GM04504 (cell line): ENCODE data around the gene CNTNAP2.
A peak's percentile ranks its signal among the peaks of the same experiment; 100 is the strongest.

Source experiments
- DNase-seq: peaks from one replicate; pipeline ENCODE4 v3.0.0-alpha.2; 2012; ENCODE audit warnings: low read depth

CNTNAP2 gene

DNA sequence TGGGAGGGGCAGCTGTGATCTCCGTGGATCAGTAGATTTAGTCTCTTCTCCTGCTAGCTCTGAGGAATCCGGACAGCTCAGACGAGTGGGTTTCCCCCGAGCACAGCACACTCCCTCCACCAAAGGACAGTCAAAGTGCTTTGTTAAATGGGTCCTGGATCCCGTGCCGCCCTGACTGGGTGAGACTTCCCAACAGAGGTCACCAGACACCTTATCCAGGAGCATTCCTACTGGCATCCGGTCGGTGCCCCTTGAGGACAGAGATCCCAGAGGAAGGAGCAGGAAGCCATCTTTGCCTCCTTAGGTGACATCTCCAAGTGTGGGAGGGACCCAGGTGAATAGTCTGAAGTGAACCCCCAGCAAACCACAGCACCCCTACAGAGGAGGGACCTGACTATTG is 1148.9 kb downstream of the CNTNAP2 start:
- DNase-seq = no peak

DNA sequence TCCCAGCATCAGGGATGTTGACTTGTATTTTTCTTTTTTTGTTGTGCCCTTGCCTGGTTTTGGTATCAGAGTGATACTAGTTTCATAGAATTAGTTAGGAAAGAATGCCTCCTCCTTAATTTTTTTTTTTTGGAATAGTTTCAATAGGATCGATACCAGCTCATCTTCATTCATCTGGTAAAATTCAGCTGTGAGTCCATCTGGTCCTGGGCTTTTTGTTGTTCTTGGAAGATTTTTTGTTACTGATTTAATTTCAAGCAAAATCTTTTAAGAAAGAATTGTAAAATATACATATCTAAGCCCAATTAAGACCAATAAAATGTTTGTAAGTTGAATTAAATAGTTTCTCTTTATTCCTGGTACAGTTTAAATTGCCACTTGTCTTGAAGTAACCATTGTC is 1159.5 kb downstream of the CNTNAP2 start:
- no peak for DNase-seq

DNA sequence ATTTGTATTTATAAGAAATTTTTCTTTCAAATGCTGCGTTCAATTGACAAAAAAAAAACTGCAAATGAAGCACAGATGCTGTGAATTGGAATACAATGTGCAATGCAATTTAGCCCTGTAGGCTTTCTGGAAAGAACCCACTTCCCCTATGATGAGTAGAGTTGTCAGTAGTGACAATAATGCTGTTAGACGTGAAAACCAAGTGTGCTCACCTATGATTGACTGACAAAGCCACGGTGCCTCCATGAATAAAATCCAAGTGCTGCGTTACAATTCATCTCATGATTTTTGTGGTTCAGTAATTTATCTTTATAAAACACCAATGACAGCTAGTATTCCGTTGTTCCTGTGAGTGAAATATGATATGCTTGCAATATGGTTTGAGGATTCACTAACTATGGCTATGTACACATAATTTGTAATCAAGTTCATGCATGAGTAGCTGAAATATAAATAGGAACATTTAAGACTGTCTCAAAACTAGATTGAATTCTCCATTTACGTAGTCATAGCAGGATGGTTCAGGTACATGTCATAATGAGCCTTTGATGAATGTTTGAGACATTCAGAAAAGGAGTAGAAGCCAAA is 1160.3 kb downstream of the CNTNAP2 start:
- DNase-seq = no peak

DNA sequence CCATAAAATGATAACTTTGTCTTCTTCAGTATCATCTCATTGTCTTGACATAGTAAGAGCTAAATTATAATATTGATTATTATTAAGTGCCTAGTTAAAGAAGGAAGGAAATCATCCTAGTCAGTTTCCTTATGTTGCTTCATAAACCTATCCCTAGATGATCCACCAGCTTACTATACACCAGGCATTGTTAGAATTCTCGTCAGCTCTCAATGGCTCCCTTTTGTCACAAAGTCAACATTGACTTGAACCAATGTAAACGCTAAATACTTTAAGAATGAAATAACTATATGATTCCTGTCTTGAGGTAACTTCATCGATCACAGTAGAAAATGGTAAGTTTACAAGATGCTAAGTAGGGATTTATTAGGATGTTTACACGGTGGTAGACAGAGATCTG is 1162.9 kb downstream of the CNTNAP2 start:
- no peak for DNase-seq

DNA sequence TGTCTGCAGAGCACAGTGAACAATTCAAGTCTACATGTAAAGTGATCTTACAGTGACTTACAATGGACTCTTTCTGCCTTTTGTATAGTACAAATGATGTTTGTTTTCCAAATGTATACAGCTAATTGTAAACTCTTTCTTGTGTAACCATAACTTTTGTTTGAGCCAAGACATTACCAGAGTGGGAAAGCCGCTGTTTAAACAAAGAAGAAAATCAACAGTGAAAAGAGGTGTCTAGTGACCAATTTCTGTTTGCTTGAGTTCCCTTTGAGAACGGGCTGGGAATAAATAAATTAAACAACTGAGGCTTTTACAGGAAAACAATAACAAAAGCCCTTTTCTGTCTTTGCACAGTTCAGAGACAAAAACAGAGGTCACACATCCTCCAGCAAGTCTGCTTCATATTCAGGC is 1163.4 kb downstream of the CNTNAP2 start:
- DNase-seq = no peak

GRCh38 chr7:147282204-147282603 is 1165.6 kb downstream of the CNTNAP2 start:
- no peak for DNase-seq

GRCh38 chr7:147296201-147296600 is 1179.6 kb downstream of the CNTNAP2 start:
- no peak for DNase-seq

- DNase-seq = no peak
These were observed 1180.4 kb downstream of the CNTNAP2 start for GRCh38 chr7:147296986-147297385.

GRCh38 chr7:147298611-147299043 is 1182.0 kb downstream of the CNTNAP2 start:
- no peak for DNase-seq

DNA sequence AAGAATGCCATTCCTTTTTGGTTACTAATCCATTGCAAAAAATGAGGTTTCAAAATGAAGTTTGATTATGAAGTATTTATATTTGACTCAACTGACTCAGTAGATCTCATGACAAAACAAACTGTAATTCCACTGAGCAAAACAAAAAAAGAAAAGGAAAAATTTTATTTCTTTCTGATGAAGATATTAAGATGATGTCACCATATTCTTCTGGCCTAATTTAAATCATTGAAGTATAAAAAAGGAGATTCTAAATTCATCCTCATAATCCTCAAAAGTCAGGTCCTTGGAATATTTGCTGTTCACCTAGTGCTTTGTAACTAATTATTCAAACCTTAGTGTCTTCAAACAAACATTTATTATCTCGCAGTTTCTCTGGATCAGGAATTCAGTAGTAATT is 1183.7 kb downstream of the CNTNAP2 start:
- no peak for DNase-seq

DNA sequence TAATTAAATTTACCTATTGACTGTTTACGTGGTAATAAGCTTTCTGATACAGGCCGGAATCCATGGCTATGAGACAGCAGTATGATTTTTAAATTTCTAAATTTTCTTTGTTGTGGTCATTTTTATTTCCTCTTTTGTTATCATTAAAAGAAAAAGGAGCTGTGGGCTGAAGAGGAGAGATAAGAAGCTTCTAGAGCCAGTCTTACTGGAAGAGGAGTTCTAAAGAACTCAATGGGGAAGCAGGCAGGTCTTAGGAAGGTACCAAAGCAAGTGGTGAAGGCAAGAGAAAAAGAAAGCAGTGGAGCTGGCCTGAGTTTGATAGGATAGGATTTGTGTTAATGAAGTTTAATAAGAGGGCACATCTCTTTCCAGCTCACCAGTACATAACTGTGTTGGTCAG is 1187.8 kb downstream of the CNTNAP2 start:
- DNase-seq = no peak

DNA sequence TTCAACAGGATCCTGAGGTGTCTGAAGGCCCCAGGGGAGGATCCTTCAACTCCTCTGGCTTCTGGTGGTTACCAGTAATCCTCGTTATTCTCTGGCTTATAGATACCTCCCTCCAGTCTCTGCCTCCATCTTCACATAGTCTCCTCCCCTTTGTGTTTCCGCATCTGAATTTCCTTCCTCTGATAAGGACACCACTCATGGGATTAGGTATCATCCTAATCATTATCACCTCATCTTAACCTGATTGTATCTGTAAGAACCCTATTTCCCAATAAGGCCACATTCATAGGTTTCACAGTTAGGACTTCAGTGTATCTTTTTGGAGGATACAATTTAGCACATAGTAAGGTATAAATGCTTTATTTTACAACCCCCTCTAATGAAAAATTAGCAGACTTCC is 1189.2 kb downstream of the CNTNAP2 start:
- DNase-seq = no peak

DNA sequence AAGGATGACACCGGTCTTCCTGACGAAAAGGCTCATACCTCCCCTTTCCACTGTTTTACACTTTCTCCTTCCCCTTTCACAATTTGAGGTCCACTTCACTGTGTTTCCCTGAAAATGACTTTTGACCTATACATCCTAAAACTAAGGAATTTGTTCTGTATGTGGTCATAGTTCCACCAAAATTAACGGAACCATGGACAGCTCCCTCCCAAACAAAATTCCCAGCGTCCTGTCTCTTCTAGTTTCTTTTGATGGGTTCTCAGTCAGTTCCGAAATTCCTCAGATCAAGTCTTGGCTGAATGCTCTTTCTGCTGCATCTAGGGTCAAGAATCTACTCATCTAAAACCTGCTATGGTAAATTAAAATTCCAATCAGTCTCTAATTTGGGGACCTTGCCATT is 1191.9 kb downstream of the CNTNAP2 start:
- no peak for DNase-seq

- no peak for DNase-seq
These were observed 1194.7 kb downstream of the CNTNAP2 start for GRCh38 chr7:147311336-147311735.

GRCh38 chr7:147321504-147321903 is 1204.9 kb downstream of the CNTNAP2 start:
- DNase-seq = no peak

- no peak for DNase-seq
These were observed 1216.4 kb downstream of the CNTNAP2 start for GRCh38 chr7:147332988-147333387.

GRCh38 chr7:147363101-147363500 is 1246.5 kb downstream of the CNTNAP2 start:
- no peak for DNase-seq

- DNase-seq = no peak
These were observed 1259.6 kb downstream of the CNTNAP2 start for GRCh38 chr7:147376192-147376591.

DNA sequence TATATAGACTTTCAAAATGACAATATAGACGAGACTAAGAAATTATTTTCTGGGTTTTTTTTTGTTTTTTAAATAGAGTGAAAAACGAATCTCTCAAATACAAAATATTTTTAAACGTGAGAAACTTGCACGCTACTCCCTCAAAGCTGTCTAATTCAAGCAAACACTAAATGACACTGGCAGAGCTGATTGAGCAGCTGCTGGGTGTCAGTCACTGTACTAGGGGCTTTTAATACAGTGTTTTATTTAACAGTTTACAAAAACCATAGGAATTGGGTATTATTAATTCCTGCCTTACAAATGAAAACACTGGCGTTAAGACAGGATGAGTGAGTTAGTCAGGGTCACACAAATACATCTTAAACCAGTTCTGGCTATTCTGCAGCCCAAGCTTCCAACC is 1264.3 kb downstream of the CNTNAP2 start:
- DNase-seq = no peak

GRCh38 chr7:147394329-147394728 is 1277.7 kb downstream of the CNTNAP2 start:
- DNase-seq = no peak

- DNase-seq = peak; percentile 51
These were observed 1283.7 kb downstream of the CNTNAP2 start for GRCh38 chr7:147400221-147400689.

DNA sequence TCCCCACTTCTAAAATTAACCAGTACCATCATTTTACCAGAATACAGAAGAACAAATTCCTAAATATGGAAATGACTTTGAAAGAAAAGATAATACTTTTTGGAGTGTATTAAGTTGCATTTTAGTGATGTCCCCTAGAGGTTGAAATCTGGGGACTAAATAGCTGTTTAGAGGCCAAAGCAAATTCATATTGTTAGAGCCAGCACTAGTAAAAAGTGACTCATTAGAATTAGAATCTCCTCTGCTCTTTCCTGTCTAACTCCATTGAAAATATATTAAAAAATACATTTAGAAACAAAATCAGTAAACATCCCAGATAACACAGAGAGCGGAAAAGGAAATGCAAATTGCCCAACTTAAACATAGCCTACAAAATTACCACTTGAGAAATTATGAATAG is 1284.3 kb downstream of the CNTNAP2 start:
- DNase-seq = no peak

DNA sequence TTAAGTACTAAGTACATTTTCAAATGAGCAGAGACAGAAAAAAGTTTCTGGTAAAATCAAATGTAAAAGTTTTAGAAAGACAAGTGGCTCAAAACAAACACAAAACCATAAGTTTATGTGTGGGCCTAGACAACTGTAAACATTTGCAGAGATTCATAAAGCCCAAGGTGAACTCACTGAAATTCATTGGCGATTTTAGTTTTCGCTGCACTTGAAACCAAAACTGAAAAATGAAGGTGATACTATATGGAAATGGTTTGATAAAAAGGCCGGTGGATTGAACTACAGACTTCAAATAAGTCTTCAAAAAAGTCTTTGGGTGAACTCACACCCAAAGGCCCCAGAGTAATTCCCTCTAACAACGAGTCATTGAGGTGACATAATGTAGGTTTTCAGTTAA is 1289.0 kb downstream of the CNTNAP2 start:
- DNase-seq = no peak

DNA sequence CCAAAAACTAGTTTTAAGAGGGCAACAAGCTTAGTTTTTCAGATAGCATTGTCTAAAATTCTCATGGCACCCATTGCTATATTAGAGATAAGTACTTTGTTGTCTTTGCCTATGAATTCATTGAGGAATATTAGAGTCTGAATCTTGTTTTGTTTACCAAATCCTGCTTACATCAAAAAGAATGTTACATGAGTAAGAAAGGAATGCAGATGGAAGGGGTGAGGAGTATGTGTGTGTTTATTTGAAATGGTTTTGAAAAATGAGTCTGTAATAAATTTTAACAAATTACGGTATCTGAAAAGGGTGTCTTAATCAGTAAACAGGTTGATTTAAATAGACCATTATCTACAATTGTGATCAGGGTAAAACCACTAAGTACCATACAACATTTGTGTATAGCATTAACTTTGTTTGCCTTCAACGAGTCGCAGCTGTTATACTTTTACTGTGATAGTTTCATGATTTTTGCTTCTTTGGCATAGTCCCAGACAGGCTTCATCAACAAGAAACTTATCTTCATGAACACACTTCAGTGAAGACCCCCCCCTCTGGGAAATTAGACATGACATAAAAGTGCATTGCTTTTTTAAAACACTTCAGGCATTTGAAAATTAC is 1290.0 kb downstream of the CNTNAP2 start:
- no peak for DNase-seq
